Cardiac muscle cell (in vitro differentiated cells and primary cell): ENCODE measurements around the gene GPRC5B. TPM values are rescaled to one million over a fixed set of nuclear protein-coding genes. Genes with fewer than 3 reads are reported as not detected.
A peak's percentile ranks its signal among the peaks of the same experiment; 100 is the strongest.

Experiments used
- DNase-seq, 2 donors: peaks; one replicate each; pipeline versions ENCODE4 v3.0.0 to v3.0.0-alpha.2; 2010 to 2017; ENCODE audit warnings: low read depth in 1 of 2, low spot score in 1 of 2
- H3K27ac ChIP-seq: fragments of 200-600 bp; sonication (generic); 2 replicates; pipeline ENCODE4 v1.5.1; 2016
- H3K27me3 ChIP-seq: fragments of 200-600 bp; sonication (generic); 2 replicates; pipeline ENCODE4 v1.6.0; 2016; ENCODE audit warnings: control low read depth
- H3K36me3 ChIP-seq: fragments of 200-600 bp; sonication (generic); 2 replicates; pipeline ENCODE4 v1.5.1; 2016; ENCODE audit warnings: control low read depth
- H3K4me1 ChIP-seq: fragments of 200-600 bp; sonication (generic); 2 replicates; pipeline ENCODE4 v1.8.1; 2017; ENCODE audit warnings: low read depth, mild to moderate bottlenecking, mixed run types
- H3K4me3 ChIP-seq: fragments of 200-600 bp; sonication (generic); 2 replicates; pipeline ENCODE4 v1.5.1; 2016; ENCODE audit warnings: mild to moderate bottlenecking
- H3K9me3 ChIP-seq: fragments of 200-600 bp; sonication (generic); 2 replicates; pipeline ENCODE4 v1.5.1; 2017; ENCODE audit warnings: low read depth, mild to moderate bottlenecking, control low read depth
- polyA plus RNA-seq: library from polyadenylated mRNA; unstranded; fragments of >200 nt; fragmentation: Nextera tagmentation; extraction: Ambion mirVana; gene quantifications from 2 replicates; pipeline ENCODE4 v1.2.1, GENCODE V29; 2016
- total RNA-seq: library from RNA; depleted of rRNA; stranded (reverse); fragments of >200 nt; gene quantifications from 2 replicates; pipeline ENCODE4 v1.2.3, GENCODE V29; 2016
- TF ChIP-seq, protein P1 (sequence below): IDR thresholded peaks from 2 replicates; pipeline ENCODE4 v1.5.1; 2012; ENCODE audit warnings: low read depth, mild to moderate bottlenecking, low read length

The GPRC5B gene
- total and polyA plus RNA-seq, 2 experiments from 2014 or later: 14.7 to 15.5 TPM

DNA sequence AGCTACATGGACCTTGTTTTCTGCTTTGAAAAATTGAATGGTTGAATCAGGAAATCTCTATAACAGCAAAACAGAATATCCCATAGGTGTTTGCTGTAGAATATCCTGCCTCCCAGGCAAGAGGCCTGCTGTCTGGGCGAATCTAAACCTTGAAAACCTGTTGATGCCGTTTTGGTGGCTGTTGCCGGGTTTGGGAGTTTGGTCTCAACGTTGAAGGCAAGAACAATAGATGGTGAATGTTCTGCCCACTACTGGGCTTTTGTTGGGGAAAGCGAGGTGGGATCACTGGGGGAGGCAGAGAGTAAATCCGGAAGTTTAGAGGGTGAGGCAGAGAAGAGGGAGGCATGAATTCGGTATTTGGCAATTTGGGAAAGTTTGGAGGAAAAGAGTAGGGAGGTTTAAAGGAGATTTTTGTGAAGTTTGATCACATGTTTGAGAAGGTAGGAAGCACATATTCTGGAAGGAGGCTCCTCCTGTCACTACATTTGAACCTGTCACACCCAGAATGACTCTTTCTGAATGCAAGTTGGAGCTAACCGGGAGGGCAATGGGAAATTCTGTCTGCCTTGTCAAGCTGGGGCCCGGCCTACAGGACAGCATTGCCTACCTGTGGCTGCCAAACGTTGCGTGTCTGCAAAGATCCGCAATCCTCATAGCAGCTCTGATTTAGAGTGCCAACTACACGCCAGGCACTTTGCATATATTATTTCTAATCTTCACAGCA is 46.5 kb downstream of the GPRC5B start:
- Histone ChIP-seq H3K27me3 (no peaks in the 10 kb centered on the region), H3K9me3 (no peaks in the 10 kb centered on the region), H3K4me1 (peaks cover 21% of the 10 kb centered on the region), H3K4me3 (no peak overlapping the region), H3K27ac (peak overlapping the region; percentile 48), H3K36me3 (no peaks in the 10 kb centered on the region)
- TF ChIP-seq, protein P1, sequence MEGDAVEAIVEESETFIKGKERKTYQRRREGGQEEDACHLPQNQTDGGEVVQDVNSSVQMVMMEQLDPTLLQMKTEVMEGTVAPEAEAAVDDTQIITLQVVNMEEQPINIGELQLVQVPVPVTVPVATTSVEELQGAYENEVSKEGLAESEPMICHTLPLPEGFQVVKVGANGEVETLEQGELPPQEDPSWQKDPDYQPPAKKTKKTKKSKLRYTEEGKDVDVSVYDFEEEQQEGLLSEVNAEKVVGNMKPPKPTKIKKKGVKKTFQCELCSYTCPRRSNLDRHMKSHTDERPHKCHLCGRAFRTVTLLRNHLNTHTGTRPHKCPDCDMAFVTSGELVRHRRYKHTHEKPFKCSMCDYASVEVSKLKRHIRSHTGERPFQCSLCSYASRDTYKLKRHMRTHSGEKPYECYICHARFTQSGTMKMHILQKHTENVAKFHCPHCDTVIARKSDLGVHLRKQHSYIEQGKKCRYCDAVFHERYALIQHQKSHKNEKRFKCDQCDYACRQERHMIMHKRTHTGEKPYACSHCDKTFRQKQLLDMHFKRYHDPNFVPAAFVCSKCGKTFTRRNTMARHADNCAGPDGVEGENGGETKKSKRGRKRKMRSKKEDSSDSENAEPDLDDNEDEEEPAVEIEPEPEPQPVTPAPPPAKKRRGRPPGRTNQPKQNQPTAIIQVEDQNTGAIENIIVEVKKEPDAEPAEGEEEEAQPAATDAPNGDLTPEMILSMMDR: no peak
- DNase-seq: no peak

DNA sequence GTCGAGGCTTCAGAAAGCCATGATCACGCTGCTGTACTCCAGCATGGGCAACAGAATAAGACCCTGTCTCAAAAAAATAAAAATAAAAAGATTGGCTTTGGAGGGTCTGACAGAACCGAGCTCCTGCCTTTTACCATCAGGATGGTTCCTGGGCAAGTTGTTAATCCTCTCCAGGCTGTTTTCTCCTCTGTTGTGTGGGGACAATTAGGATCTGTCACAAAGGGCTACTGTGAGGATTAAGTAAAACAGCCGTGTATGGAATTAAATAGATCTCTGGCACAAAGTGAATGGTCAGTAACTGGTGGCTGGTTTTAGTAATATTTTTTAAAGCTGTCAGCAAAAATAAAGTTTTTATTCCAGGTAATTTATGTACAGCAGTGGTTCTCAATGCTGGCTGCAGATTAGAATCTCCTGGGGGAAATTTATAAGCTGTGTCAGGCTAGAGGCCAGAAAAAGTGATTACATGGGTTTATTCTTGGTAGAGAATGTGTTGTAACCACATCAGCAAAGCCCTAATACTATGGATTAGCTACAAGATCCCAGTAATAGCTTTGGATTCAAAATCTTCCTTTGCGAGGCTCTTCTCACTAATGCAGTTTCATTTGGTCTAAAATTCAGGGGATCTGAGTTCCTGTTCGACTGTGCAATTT is 47.2 kb downstream of the GPRC5B start:
- Histone ChIP-seq H3K9me3 (no peaks in the 10 kb centered on the region), H3K4me1 (peaks cover 14% of the 10 kb centered on the region), H3K27me3 (no peaks in the 10 kb centered on the region), H3K27ac (peak overlapping the region; percentile 48), H3K36me3 (no peaks in the 10 kb centered on the region), H3K4me3 (no peak overlapping the region)
- TF ChIP-seq, protein P1: no peak
- no peak for DNase-seq

DNA sequence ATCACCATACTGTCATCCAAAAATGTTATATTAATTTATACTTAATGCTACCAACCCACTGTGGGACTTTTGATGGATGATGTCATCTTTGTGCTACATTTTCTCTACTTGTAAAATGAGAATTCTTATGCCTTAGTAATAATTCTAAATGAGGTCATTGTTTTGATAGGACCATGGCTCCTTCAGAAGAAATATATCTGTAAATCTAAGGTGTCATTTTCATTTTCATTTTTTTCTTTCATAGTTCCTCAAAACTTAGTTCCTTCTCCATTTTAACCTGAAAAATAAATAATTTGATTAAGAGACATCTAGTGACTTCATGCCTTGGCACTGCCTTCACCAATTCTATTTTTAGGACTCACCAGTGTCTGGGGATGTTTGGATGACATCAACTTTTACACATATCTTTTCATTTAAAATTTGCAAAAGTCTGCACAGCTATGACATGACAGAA is 48.7 kb downstream of the GPRC5B start:
- TF ChIP-seq, protein P1: no peak
- peak in 1 of 2 donors; percentile 22 for DNase-seq

GRCh38 chr16:19835196-19835595 is 49.5 kb downstream of the GPRC5B start:
- TF ChIP-seq, protein P1: no peak
- H3K4me1 ChIP-seq: peaks cover 10% of the 10 kb centered on the region
- H3K9me3 ChIP-seq: no peaks in the 10 kb centered on the region
- no peaks in the 10 kb centered on the region for H3K36me3 ChIP-seq
- no peaks in the 10 kb centered on the region for H3K27me3 ChIP-seq
- no peak overlapping the region for H3K4me3 ChIP-seq
- no peak for DNase-seq
- H3K27ac ChIP-seq: no peak overlapping the region

More for the DNA sequence above, 48.7 kb downstream of the GPRC5B start:
- H3K27ac ChIP-seq: no peak overlapping the region
- H3K36me3 ChIP-seq: no peaks in the 10 kb centered on the region
- no peaks in the 10 kb centered on the region for H3K27me3 ChIP-seq
- H3K4me3 ChIP-seq: no peak overlapping the region
- H3K4me1 ChIP-seq: peaks cover 16% of the 10 kb centered on the region
- H3K9me3 ChIP-seq: no peaks in the 10 kb centered on the region

- TF ChIP-seq, protein P1: no peak
- Histone ChIP-seq H3K9me3 (no peaks in the 10 kb centered on the region), H3K4me1 (peaks cover 10% of the 10 kb centered on the region), H3K36me3 (no peaks in the 10 kb centered on the region), H3K4me3 (no peak overlapping the region), H3K27me3 (no peaks in the 10 kb centered on the region), H3K27ac (no peak overlapping the region)
- DNase-seq: no peak
These were observed 51.1 kb downstream of the GPRC5B start for GRCh38 chr16:19833581-19833980.
